HepG2 (cell line): ENCODE data around the gene ELMO2. TPM values are rescaled to one million over a fixed set of nuclear protein-coding genes. Genes with fewer than 3 reads are reported as not detected.

ENCODE experiments used
- ATAC-seq: fragments of 200-7000 bp; cut with Tn5 transposase; 3 replicates; pipeline ENCODE4 v1.9.1; 2020; ENCODE audit warnings: mild to moderate bottlenecking, moderate library complexity
- Bru-seq: library from RNA; stranded (reverse); fragments of 400-500 nt; gene quantifications from one replicate; lab custom pipeline; 2021; lab: Mats Ljungman, UMichigan
- BruChase-seq, 2 experiments: library from RNA; stranded (reverse); fragments of 400-500 nt; gene quantifications; one replicate each; lab custom pipeline; 2021; lab: Mats Ljungman, UMichigan
- BruUV-seq: library from RNA; stranded (reverse); fragments of 400-500 nt; replicated peaks from 2 replicates; lab custom pipeline; 2021; lab: Mats Ljungman, UMichigan
- CTCF ChIA-PET: fragments of 300-600 bp; formaldehyde crosslinking; extraction: SDS; loops from one replicate; lab custom pipeline; 2021; ENCODE audit warnings: low total read pairs, inconsistent platforms, low intra/inter-chr PET ratio; lab: Yijun Ruan, JAX
- POLR2A ChIA-PET: fragments of 350-600 bp; sonication (Branson Sonifier 250); formaldehyde crosslinking; loops from one replicate; lab custom pipeline; 2020; ENCODE audit warnings: antibody characterized with exemption, inconsistent platforms; lab: Yijun Ruan, JAX
- DNase-seq: peaks from one replicate; pipeline ENCODE4 v3.0.0-alpha.2; 2015; ENCODE audit warnings: low spot score
- FAIRE-seq: peaks from 3 replicates; lab custom pipeline; 2011; peaks lifted over from hg19 to GRCh38; lab: Jason Lieb, UNC
- H2AFZ ChIP-seq: one replicate; pipeline ENCODE4 v1.6.1; 2011; ENCODE audit warnings: low read length, inconsistent platforms
- H3K27ac ChIP-seq: fragments of 300-600 bp; 3 replicates; pipeline ENCODE4 v1.8.0; 2011; ENCODE audit warnings: mixed run types, mild to moderate bottlenecking, mixed read lengths, low read length, inconsistent platforms; ENCODE audit not compliant: insufficient read depth; ENCODE audit errors: extremely low read length
- H3K27me3 ChIP-seq, 2 experiments: fragments of 200-600 bp in 1 of 2; 2 replicates in 1 of 2; 3 replicates in 1 of 2; pipeline versions ENCODE4 v1.6.0 to v1.8.0; 2011; ENCODE audit warnings: low read length in 2 of 2, mild to moderate bottlenecking in 2 of 2, moderate library complexity in 2 of 2, inconsistent platforms in 1 of 2; ENCODE audit not compliant: insufficient read depth in 2 of 2, control insufficient read depth in 1 of 2
- H3K36me3 ChIP-seq, 2 experiments: fragments of 200-600 bp in 1 of 2; replicated peaks in 1 of 2; 2 replicates in 1 of 2; 3 replicates in 1 of 2; pipeline versions ENCODE4 v1.5.1 to v1.8.0; 2011; ENCODE audit warnings: low read length in 2 of 2, inconsistent platforms in 1 of 2; ENCODE audit not compliant: insufficient read depth in 2 of 2, control insufficient read depth in 1 of 2
- H3K4me1 ChIP-seq: 2 replicates; pipeline ENCODE4 v1.5.1; 2012; ENCODE audit warnings: low read length, inconsistent platforms; ENCODE audit not compliant: insufficient read depth
- H3K4me2 ChIP-seq: 2 replicates; pipeline ENCODE4 v1.6.0; 2011; ENCODE audit warnings: low read depth, low read length, inconsistent platforms
- H3K4me3 ChIP-seq, 3 experiments: fragments of 200-600 bp in 1 of 3; sonication (generic), shearing (Covaris generic) in 1 of 3; replicated peaks in 1 of 3; 2 replicates each; pipeline ENCODE4 v1.5.1; 2011 to 2016; ENCODE audit warnings: low read length in 3 of 3, inconsistent platforms in 2 of 3, low read depth in 2 of 3, mild to moderate bottlenecking in 2 of 3, control low read depth in 1 of 3, mixed read lengths in 1 of 3; ENCODE audit not compliant: insufficient read depth in 1 of 3
- H3K79me2 ChIP-seq: one replicate; pipeline ENCODE4 v1.6.1; 2011; ENCODE audit warnings: low read length, inconsistent platforms; ENCODE audit not compliant: insufficient read depth
- H3K9ac ChIP-seq: 2 replicates; pipeline ENCODE4 v1.6.0; 2011; ENCODE audit warnings: mild to moderate bottlenecking, low read depth, low read length, inconsistent platforms; ENCODE audit not compliant: insufficient read depth
- H3K9me3 ChIP-seq: 2 replicates; pipeline ENCODE4 v1.5.1; 2012; ENCODE audit warnings: mild to moderate bottlenecking, low read length
- H4K20me1 ChIP-seq: 2 replicates; pipeline ENCODE4 v1.6.0; 2011; ENCODE audit warnings: inconsistent platforms, mild to moderate bottlenecking, low read length, moderate library complexity; ENCODE audit not compliant: insufficient read depth
- EED ChIP-seq: sonication (generic); formaldehyde crosslinking; IDR thresholded peaks from 2 replicates; pipeline ENCODE4 v1.5.0; 2020; ENCODE audit warnings: mild to moderate bottlenecking, missing genetic modification reagents
- JDP2 ChIP-seq: sonication (generic); formaldehyde crosslinking; IDR thresholded peaks from 2 replicates; pipeline ENCODE4 v1.8.1; 2022; ENCODE audit warnings: missing genetic modification reagents, borderline replicate concordance
- KAT8 ChIP-seq: IDR thresholded peaks from 2 replicates; pipeline ENCODE4 v1.6.1; 2016; ENCODE audit warnings: missing genetic modification reagents, missing compliant biosample characterization
- PBX3 ChIP-seq: sonication (generic); formaldehyde crosslinking; IDR thresholded peaks from 2 replicates; pipeline ENCODE4 v1.8.1; 2023; ENCODE audit warnings: missing genetic modification reagents, inconsistent platforms, borderline replicate concordance
- SNRNP70 ChIP-seq: fragments of 200-400 bp; formaldehyde crosslinking; IDR thresholded peaks from 2 replicates; pipeline ENCODE4 v1.6.1; 2017; ENCODE audit warnings: mild to moderate bottlenecking, low read depth, low read length, moderate library complexity
- YY1 ChIP-seq: IDR thresholded peaks from 2 replicates; pipeline ENCODE4 v1.6.1; 2011; ENCODE audit warnings: low read length, low read depth, moderate library complexity, mild to moderate bottlenecking; ENCODE audit not compliant: insufficient read depth, insufficient replicate concordance
- ZNF318 ChIP-seq: sonication (generic); formaldehyde crosslinking; IDR thresholded peaks from 2 replicates; pipeline ENCODE4 v1.4.0; 2020; ENCODE audit warnings: mild to moderate bottlenecking, missing genetic modification reagents
- WGBS: methylation state at CpG from one replicate; pipeline ENCODE4 v1.1.6; 2017; ENCODE audit warnings: low lambda C conversion rate; 5-methylcytosine and 5-hydroxymethylcytosine counted together
- in situ Hi-C: cut with HindIII; loops from 2 replicates; pipeline ENCODE4 v1.10.0; 2017; ENCODE audit warnings: low pct_unique_long_range_greater_than_20kb; ENCODE audit not compliant: extremely low pct_ligation_motif_present
- intact Hi-C: fragments of 100-400 bp; cut with micrococcal nuclease; formaldehyde crosslinking; loops from one replicate; pipeline ENCODE4 v1.10.0; 2022; ENCODE audit not compliant: unreplicated experiment
- long read RNA-seq, 2 experiments: library from RNA in 1 of 2; library from polyadenylated mRNA in 1 of 2; stranded (forward) in 1 of 2; unstranded in 1 of 2; transcript quantifications; one replicate each; pipeline ENCODE4 v2.0.0, GENCODE V29; 2019 to 2022
- polyA minus RNA-seq, 3 experiments: library from RNA; depleted of rRNA, polyadenylated mRNA; stranded (reverse); fragments of >200 nt; gene quantifications; 2 replicates each; pipeline ENCODE4 v1.2.3, GENCODE V29; 2011; ENCODE audit warnings: low replicate concordance in 1 of 3
- polyA plus RNA-seq, 8 experiments: library from polyadenylated mRNA; depleted of rRNA in 3 of 8; stranded (reverse) in 7 of 8; unstranded in 1 of 8; fragments of >200 nt; fragmentation: Illumina TruSeq in 4 of 8; extraction: Trizol in 4 of 8; gene quantifications; 2 replicates each; pipeline versions ENCODE4 v1.2.1 to v1.2.3, GENCODE V29; 2011 to 2016; ENCODE audit warnings: low read depth in 4 of 8, missing spikeins in 1 of 8, mixed read lengths in 1 of 8; ENCODE audit not compliant: insufficient read depth in 1 of 8
- total RNA-seq, 5 experiments: library from RNA; depleted of rRNA; stranded (reverse); fragments of >200 nt; fragmentation: Illumina TruSeq; extraction: Trizol; gene quantifications; 2 replicates each; pipeline ENCODE4 v1.2.3, GENCODE V29; 2016; ENCODE audit warnings: low read depth in 1 of 5

The ELMO2 gene
- 35.7 and 42.8 TPM in 2 replicates for total RNA-seq (2016; rRNA removed; fragmentation: Illumina TruSeq; extraction: Trizol)
- total RNA-seq (2016; cell fraction: cytosol; rRNA removed; fragmentation: Illumina TruSeq; extraction: Trizol; ENCODE audit: low read depth), result 13.2 and 13.6 TPM in 2 replicates
- total RNA-seq (2016; cell fraction: insoluble cytoplasmic fraction; rRNA removed; fragmentation: Illumina TruSeq; extraction: Trizol), result 37.9 and 41.5 TPM in 2 replicates
- 26.7 and 30.9 TPM in 2 replicates for total RNA-seq (2016; cell fraction: membrane; rRNA removed; fragmentation: Illumina TruSeq; extraction: Trizol)
- 40.9 and 42.4 TPM in 2 replicates for total RNA-seq (2016; cell fraction: nucleus; rRNA removed; fragmentation: Illumina TruSeq; extraction: Trizol)
- polyA plus RNA-seq (2011; rRNA removed), result 30.6 and 41.5 TPM in 2 replicates
- 30.0 and 34.9 TPM in 2 replicates for polyA plus RNA-seq (2011; cell fraction: cytosol; rRNA removed)
- 50.8 and 59.8 TPM in 2 replicates for polyA plus RNA-seq (2011; cell fraction: nucleus; rRNA removed)
- 29.1 and 29.9 TPM in 2 replicates for polyA plus RNA-seq (2012)
- 3.6 and 4.5 TPM in 2 replicates for polyA plus RNA-seq (2016; cell fraction: cytosol; fragmentation: Illumina TruSeq; extraction: Trizol; ENCODE audit: low read depth)
- 42.7 and 43.4 TPM in 2 replicates for polyA plus RNA-seq (2016; cell fraction: insoluble cytoplasmic fraction; fragmentation: Illumina TruSeq; extraction: Trizol; ENCODE audit: low read depth)
- 9.8 and 11.9 TPM in 2 replicates for polyA plus RNA-seq (2016; cell fraction: membrane; fragmentation: Illumina TruSeq; extraction: Trizol; ENCODE audit: low read depth)
- 92.2 and 100 TPM in 2 replicates for polyA plus RNA-seq (2016; cell fraction: nucleus; fragmentation: Illumina TruSeq; extraction: Trizol; ENCODE audit: insufficient read depth, low read depth)
- polyA minus RNA-seq (2011; rRNA and poly(A)+ RNA removed; ENCODE audit: low replicate concordance), result 68.1 and 91.6 TPM in 2 replicates
- polyA minus RNA-seq (2011; cell fraction: cytosol; rRNA and poly(A)+ RNA removed), result 23.7 and 37.7 TPM in 2 replicates
- polyA minus RNA-seq (2011; cell fraction: nucleus; rRNA and poly(A)+ RNA removed), result 38.2 and 50.8 TPM in 2 replicates
- percentile 83 among the genes with signal in this experiment for Bru-seq, nascent RNA
- BruChase-seq, experiment 1, labeled RNA remaining after a 6-hour chase, result percentile 78 among the genes with signal in this experiment
- percentile 83 among the genes with signal in this experiment for BruChase-seq, experiment 2, labeled RNA remaining after a 2-hour chase
- long read RNA-seq, experiment 1, partial matches to known transcripts, result 8 of 26 reads
- long read RNA-seq, experiment 1, other reads (novel, unspliced or antisense), result 13 of 26 reads
- long read RNA-seq, experiment 2, partial matches to known transcripts, result 10 of 47 reads
- long read RNA-seq, experiment 2, other reads (novel, unspliced or antisense), result 35 of 47 reads

- no peaks in the 10 kb centered on the region; a peak in 1 of 5 replicates for H3K27me3 ChIP-seq
- BruUV-seq, result no TSS peak
- ChIA-PET CTCF (no interaction called here), POLR2A (interaction anchor here (0.6 to 1.2 kb wide), 7 partner anchors 16 to 434 kb away, joined by 3 to 4 read pairs (median 3); no protein-coding TSS in a partner anchor)
- peak within 1 kb of the TSS; percentile 85 for H3K9ac ChIP-seq
- H3K36me3 ChIP-seq, result peaks cover 2 to 3% of the 10 kb centered on the region in 2 experiments; a peak in 1 of 5 replicates
- in situ Hi-C loops (no loop called here), intact Hi-C loops (loop anchor here (1.0 kb wide), 2 partner anchors 43 to 282 kb away; no protein-coding TSS in a partner anchor)
- peak within 1 kb of the TSS; percentile 67 for H2AFZ ChIP-seq
- peaks cover 79% of the 10 kb centered on the region for H3K4me1 ChIP-seq
- peaks cover 5% of the 10 kb centered on the region; the same call in 1 of the 2 replicates for H4K20me1 ChIP-seq
- peak within 1 kb of the TSS; percentile 93 for H3K4me2 ChIP-seq
- H3K27ac ChIP-seq, result peak within 1 kb of the TSS; percentile 79
- 2% methylated on average over 60 of the region's 60 CpGs for WGBS
- ATAC-seq (peak; percentile 91), FAIRE-seq (no peak), DNase-seq (peak; percentile 99)
- H3K79me2 ChIP-seq, result peaks cover 30% of the 10 kb centered on the region
- peak within 1 kb of the TSS; percentile 90 to 98 (median 93) for H3K4me3 ChIP-seq
- no peaks in the 10 kb centered on the region for H3K9me3 ChIP-seq
- TF ChIP-seq JDP2 (CRISPR knock-in tag) (no peak), YY1 (peak; percentile 44), KAT8 (CRISPR knock-in tag) (peak; percentile 89), ZNF318 (CRISPR knock-in tag) (peak; percentile 91), EED (CRISPR knock-in tag) (peak; percentile 6; the same call in 1 of the 2 replicates), PBX3 (CRISPR knock-in tag) (peak; percentile 98; the same call in 1 of the 2 replicates), SNRNP70 (no peak)
Measured at GRCh38 chr20:46406200-46406985, at the start of gene ELMO2. TSS of gene ELMO2 (minus strand) at chr20:46406615. CDS start at chr20:46394482, 12,133 bp downstream.
